HG03378 (cell line): ENCODE data around the gene CARMIL1.

Experiments used
- ATAC-seq: cut with Tn5 transposase; IDR thresholded peaks from one replicate; pipeline ENCODE4 v1.9.1; 2021; ENCODE audit warnings: mild to moderate bottlenecking, moderate library complexity; ENCODE audit not compliant: unreplicated experiment

The CARMIL1 gene

GRCh38 chr6:25307805-25308494 is 28.8 kb downstream of the CARMIL1 start:
- no peak for ATAC-seq

DNA sequence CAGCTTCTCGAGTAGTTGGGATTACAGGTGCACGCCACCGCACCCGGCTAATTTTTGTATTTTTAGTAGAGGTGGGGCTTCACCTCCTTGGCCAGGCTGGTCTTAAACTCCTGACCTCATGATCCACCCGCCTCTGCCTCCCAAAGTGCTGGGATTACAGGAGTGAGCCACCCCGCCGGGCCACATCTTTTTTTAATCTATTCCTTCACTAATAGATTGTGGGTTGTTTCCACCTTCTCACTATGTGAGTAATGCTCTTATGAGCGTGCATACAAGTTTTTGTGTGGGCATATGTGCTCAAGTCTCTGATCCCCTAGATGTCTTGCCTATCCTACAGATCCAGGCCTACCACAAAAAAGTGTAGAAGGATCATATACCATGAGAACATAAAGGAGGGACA is 30.7 kb downstream of the CARMIL1 start:
- ATAC-seq = no peak

DNA sequence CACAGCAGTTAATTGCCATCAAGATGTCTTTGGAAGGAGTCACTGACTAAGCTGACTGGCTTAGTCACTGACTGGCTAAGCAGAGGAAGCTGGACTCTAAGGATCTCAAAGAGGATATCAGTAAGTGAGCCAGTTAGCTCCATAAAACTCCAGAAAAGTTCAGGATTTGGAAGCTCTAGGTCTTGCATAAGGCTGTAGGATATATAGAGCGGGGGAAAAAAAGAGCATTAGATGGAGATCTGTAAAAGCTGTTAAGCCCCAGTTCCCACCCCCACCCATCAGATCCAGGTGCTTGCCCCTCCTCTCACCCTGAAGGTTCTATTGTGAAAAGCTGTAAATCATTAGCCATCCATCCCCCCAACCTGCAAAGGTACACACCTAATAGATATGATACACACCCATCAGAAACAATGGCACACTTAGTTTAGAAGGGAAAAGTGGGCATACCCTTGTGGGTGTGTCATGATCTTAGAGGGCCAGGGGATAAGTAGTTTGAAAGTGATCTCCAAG is 32.2 kb downstream of the CARMIL1 start:
- no peak for ATAC-seq

DNA sequence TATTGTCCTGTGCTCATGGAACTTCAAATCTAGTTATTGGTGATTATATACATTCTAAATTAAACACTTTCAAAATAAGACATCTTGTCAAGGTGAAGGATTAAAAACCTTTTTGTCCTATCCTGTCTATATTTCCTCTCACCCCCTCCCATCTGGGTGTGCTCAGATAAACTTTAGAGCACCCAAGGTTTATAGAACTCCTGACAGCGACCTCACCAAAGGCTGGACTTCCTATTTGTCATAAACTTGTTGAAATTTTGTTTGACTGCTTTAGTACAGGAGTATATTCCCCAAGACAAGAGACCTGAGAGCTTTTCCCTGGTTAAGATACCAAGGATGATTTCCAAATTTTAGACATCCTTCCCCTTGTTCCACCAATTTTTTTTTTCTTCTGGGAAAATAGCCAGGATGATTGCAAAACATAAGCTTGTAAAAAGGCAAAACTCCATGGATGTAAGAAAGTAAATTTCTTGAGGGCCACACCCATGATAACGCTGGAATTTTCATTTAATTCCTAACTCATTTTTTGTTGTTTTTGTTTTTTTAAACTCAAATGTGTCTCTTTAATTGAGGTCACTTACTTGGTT is 33.0 kb downstream of the CARMIL1 start:
- no peak for ATAC-seq

GRCh38 chr6:25312703-25313102 is 33.5 kb downstream of the CARMIL1 start:
- ATAC-seq = no peak

DNA sequence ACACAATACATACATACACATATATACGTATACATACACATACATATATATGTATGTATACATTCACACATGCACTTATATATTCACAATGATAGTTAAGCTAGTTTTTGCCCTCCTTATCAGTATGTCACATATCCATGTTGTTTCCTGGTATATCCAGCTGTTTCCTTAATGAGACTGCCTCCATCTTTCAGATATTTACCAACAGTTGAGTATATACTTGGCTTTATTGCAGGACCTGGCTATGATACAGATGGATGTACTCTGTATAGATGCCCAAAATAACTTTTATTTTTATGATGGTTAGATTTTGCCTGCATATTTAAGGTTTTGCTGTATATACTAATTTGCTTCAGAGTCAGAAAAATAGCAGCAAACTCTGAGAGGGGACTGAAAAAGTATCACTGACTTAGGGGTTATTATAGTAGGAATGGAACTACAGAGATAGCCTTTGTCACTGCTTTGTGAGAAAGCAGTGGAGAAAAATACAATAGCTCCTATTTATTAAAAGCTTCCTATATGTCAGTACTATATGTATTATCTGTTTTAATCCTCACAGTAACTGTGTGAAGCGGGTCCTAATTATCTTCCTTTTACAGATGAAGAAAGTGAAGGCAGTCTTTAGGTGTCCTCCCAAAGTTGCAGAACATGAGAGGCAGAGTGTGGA is 35.5 kb downstream of the CARMIL1 start:
- ATAC-seq = no peak

- no peak for ATAC-seq
Measured at GRCh38 chr6:25315194-25316177, 36.3 kb downstream of the CARMIL1 start.

GRCh38 chr6:25316626-25317025 is 37.5 kb downstream of the CARMIL1 start:
- no peak for ATAC-seq

DNA sequence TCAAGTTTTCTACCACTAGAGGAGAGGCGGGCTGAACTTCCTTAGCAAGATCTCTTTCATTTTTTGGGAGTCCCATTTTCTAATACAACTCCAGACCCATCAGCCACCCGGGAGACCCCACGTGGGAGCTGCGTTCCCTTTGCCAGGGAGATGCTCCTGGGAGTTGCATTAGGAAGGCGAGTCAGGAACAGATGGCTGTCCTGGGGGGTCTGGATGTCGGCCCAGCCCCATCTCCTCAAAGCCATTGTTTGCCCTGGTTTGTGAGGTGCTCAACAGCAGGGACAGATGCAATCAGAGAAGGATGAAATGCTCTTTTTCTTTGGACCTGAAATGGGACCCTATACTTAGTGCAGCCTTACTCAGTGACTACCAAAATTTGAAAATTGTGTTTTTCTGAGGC is 39.4 kb downstream of the CARMIL1 start:
- no peak for ATAC-seq

GRCh38 chr6:25320459-25320858 is 41.3 kb downstream of the CARMIL1 start:
- ATAC-seq = no peak

GRCh38 chr6:25322692-25323091 is 43.5 kb downstream of the CARMIL1 start:
- no peak for ATAC-seq

GRCh38 chr6:25324066-25324762 is 45.0 kb downstream of the CARMIL1 start:
- no peak for ATAC-seq

- no peak for ATAC-seq
Measured at GRCh38 chr6:25326126-25326525, 47.0 kb downstream of the CARMIL1 start.

DNA sequence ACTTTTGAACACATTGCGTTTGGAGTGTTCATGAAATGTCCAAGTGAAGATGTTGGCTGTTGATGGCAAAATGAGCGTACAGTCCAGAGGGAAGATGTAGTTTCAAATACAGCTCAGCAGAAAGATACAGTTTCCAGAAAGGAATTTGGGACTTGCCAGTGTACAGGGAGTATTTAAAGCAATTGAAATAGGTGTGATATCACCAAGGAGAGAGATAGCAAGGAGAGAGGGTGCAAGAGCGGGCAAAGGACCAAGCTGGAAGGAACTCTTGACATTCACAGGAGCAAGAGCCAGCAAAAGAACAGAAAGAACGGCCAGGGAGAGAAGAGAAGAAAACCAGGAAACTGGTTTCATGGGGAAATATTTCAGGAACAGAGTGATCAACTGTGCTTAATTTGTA is 47.8 kb downstream of the CARMIL1 start:
- ATAC-seq = no peak

DNA sequence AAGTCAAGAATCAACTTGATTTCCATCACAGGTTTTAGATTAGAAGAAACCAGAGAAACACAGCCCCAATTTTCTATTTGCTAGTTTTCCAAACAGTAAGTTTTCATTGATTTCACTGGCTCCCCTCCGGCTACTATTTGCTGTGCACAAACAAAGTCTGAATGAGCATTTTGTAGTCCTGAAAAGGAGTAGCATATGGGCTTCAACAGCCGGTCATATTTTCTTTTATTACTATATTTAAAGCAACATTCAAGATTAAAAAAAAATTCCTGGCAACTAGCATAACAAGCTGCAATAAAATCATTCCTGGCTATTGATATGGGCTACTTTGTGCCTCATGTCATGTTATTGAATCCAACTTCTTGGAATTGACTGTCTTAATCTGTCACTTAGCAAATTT is 48.3 kb downstream of the CARMIL1 start:
- ATAC-seq = no peak

DNA sequence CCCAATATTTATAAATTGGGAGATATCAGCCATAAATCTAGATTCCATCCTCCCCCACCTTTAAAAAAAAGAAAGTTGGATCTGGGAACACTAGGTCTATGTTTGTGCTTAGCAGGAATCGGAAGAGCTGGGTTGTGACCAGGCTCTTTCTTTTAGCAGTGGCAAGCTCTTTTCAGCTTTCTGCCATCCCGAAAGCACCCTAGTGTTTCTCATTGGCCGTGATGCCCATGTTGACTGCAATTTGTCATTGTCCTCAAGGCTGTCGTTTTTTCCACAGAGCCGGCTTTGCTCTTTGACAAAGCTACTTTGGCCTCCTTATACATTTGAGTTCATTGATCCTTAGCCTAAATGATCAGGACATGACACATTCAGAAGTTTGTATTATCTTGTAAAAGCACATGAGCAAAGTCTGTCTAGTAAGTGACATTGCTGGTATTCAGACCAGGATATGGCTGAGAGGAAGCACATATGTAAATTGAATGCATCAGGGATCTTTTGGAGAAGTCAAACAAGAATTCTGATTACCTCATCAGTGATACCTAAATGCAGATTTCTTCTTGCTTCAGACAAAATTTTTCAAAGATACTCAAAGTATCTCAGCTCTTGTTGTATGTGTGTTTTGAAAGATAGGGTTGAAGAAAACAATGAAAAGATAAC is 50.1 kb downstream of the CARMIL1 start:
- no peak for ATAC-seq

- no peak for ATAC-seq
Measured at GRCh38 chr6:25329982-25330381, 50.8 kb downstream of the CARMIL1 start.

DNA sequence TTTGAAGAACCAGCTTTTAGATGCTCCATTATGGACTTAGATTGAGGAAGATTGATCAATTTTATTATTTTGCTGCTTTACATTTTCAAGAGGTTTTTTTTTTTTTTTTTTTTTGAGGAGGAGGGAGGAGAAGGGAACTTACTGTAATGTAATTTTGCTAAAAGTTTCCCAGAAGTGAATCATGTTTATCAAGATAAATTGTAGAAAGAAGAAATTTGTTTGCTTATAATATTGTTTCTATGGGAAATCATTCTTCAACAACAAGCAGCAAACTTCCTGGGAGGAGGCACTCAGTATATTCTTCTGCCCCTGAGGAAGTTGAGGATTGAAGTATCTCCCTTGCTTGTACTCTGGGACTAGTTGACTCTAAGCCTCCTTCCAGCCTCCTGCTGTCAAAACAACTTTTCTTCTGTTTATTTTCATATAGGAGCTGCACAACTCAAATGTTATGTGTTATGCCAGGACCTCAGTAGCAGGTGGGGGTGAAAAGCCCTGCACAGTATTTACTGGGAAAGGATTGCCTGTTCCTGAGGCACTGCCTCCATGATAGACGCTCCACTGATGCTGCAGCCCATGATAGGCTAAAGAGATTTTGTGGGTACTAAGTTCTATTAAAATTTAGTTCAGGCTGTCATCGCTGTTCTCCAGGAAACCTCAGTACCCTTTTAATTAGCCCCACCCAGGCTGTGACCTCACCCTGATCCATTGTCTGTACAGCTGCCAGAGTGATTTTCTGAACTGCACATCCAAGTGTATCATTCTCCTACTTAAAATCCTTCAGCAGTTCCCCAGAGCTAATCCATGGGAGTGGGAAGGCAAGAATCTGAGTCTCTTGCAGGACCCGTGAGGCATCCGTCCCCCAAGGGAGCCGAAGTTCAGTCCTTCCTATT is 51.9 kb downstream of the CARMIL1 start:
- ATAC-seq = no peak

DNA sequence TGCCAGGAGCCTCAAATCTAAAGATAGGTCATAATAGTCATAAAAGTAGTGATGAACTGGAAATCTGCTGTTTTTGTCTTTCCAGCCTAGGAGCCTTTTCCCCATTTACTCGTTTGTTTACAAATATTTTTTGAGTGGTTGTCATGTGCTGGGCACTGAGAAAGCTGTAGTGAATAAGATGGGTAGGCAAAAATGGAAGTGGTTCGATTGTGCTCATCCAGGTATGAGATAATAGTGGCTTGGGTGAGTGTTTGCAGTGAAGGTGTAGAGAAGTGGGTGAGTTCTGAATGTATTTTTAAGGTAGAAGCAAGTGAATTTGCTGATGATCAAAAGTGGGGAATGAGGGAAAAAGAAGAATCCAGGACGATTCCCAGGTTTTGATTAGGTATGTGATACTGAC is 53.0 kb downstream of the CARMIL1 start:
- no peak for ATAC-seq
